HL-60 (cell line): ENCODE measurements around the gene ADCY3.

Experiments used
- GABPA ChIP-seq: IDR thresholded peaks from 2 replicates; pipeline ENCODE4 v1.6.1; 2012; ENCODE audit warnings: low read depth
- POLR2AphosphoS5 ChIP-seq: IDR thresholded peaks from 2 replicates; pipeline ENCODE4 v1.6.1; 2012; ENCODE audit warnings: low read depth
- SPI1 ChIP-seq: IDR thresholded peaks from 2 replicates; pipeline ENCODE4 v1.6.1; 2012; ENCODE audit warnings: low read depth, mild to moderate bottlenecking, borderline replicate concordance
- TF ChIP-seq, protein P1 (sequence below): IDR thresholded peaks from one replicate; pipeline ENCODE4 v1.5.1; 2011; ENCODE audit warnings: low read length, control low read depth, inconsistent platforms; ENCODE audit not compliant: insufficient read depth
- TF ChIP-seq, protein P2 (sequence below): IDR thresholded peaks from 2 replicates; pipeline ENCODE4 v1.6.1; 2012; ENCODE audit warnings: low read depth; ENCODE audit not compliant: insufficient replicate concordance

DNA sequence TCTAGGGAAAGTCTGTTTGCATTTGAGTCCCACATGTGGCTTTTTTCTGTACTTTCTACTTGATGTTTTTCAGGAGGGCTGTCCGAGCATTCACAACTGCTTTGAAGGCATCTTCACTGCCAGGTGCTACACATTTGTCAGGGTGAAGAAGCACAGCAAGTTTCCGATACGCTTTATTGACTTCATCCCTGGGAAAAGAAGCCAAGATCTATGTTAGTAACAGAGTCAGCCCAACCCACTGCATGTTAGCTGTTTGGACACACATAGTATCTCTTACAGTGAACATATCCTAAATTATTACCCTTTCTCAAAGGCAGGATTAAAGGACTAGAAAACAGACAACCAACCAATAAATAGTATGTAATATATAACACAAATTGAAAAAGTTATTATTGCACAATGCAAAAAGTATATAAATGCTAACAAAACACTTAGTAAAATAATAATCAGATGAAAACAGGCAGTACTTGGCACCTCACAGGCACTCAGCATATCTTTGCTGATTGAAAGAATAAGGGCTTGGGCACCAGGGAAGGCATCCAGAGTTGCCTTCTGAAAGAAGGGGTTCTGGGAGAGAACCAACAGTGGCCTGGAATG, 27.6 kb upstream of the ADCY3 start:
- TF ChIP-seq, protein P1, sequence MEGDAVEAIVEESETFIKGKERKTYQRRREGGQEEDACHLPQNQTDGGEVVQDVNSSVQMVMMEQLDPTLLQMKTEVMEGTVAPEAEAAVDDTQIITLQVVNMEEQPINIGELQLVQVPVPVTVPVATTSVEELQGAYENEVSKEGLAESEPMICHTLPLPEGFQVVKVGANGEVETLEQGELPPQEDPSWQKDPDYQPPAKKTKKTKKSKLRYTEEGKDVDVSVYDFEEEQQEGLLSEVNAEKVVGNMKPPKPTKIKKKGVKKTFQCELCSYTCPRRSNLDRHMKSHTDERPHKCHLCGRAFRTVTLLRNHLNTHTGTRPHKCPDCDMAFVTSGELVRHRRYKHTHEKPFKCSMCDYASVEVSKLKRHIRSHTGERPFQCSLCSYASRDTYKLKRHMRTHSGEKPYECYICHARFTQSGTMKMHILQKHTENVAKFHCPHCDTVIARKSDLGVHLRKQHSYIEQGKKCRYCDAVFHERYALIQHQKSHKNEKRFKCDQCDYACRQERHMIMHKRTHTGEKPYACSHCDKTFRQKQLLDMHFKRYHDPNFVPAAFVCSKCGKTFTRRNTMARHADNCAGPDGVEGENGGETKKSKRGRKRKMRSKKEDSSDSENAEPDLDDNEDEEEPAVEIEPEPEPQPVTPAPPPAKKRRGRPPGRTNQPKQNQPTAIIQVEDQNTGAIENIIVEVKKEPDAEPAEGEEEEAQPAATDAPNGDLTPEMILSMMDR: no peak
- TF ChIP-seq, protein P2, sequence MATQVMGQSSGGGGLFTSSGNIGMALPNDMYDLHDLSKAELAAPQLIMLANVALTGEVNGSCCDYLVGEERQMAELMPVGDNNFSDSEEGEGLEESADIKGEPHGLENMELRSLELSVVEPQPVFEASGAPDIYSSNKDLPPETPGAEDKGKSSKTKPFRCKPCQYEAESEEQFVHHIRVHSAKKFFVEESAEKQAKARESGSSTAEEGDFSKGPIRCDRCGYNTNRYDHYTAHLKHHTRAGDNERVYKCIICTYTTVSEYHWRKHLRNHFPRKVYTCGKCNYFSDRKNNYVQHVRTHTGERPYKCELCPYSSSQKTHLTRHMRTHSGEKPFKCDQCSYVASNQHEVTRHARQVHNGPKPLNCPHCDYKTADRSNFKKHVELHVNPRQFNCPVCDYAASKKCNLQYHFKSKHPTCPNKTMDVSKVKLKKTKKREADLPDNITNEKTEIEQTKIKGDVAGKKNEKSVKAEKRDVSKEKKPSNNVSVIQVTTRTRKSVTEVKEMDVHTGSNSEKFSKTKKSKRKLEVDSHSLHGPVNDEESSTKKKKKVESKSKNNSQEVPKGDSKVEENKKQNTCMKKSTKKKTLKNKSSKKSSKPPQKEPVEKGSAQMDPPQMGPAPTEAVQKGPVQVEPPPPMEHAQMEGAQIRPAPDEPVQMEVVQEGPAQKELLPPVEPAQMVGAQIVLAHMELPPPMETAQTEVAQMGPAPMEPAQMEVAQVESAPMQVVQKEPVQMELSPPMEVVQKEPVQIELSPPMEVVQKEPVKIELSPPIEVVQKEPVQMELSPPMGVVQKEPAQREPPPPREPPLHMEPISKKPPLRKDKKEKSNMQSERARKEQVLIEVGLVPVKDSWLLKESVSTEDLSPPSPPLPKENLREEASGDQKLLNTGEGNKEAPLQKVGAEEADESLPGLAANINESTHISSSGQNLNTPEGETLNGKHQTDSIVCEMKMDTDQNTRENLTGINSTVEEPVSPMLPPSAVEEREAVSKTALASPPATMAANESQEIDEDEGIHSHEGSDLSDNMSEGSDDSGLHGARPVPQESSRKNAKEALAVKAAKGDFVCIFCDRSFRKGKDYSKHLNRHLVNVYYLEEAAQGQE: no peak
- TF ChIP-seq POLR2AphosphoS5 (no peak), GABPA (no peak), SPI1 (no peak)
